Panc1 (cell line): Measurements from ENCODE around the gene GLI3. TPM values are rescaled to one million over a fixed set of nuclear protein-coding genes. Genes with fewer than 3 reads are reported as not detected.

Experiments
- ATAC-seq: fragments of 200-7000 bp; cut with Tn5 transposase; 2 replicates; pipeline ENCODE4 v1.9.1; 2020; ENCODE audit warnings: mild to moderate bottlenecking, moderate library complexity
- BruUV-seq: library from RNA; stranded (reverse); fragments of 400-500 nt; replicated peaks from 2 replicates; lab custom pipeline; 2021; lab: Mats Ljungman, UMichigan
- CTCF ChIA-PET: fragments of 300-600 bp; sonication (Branson Sonifier 250); formaldehyde crosslinking; loops from one replicate; lab custom pipeline; 2022; ENCODE audit warnings: antibody characterized with exemption; lab: Charles Lee
- POLR2A ChIA-PET: fragments of 300-600 bp; sonication (Branson Sonifier 250); formaldehyde crosslinking; loops from one replicate; lab custom pipeline; 2022; ENCODE audit warnings: antibody characterized with exemption; lab: Charles Lee
- DNase-seq: peaks from one replicate; pipeline ENCODE4 v3.0.0-alpha.2; 2010; ENCODE audit warnings: low read depth, low spot score
- H3K27ac ChIP-seq: 2 replicates; pipeline ENCODE4 v1.5.1; 2011; ENCODE audit warnings: mild to moderate bottlenecking, low read length, inconsistent platforms
- H3K27me3 ChIP-seq: fragments of 200-500 bp; sonication (Bioruptor generic); 2 replicates; pipeline ENCODE4 v1.6.0; 2014; ENCODE audit warnings: low read length, inconsistent platforms; ENCODE audit not compliant: control insufficient read depth, insufficient read depth
- H3K36me3 ChIP-seq: fragments of 200-500 bp; sonication (Bioruptor generic); 2 replicates; pipeline ENCODE4 v1.5.1; 2014; ENCODE audit warnings: inconsistent platforms, mild to moderate bottlenecking, low read length, moderate library complexity; ENCODE audit not compliant: control insufficient read depth, insufficient read depth
- H3K4me1 ChIP-seq: 2 replicates; pipeline ENCODE4 v1.5.1; 2011; ENCODE audit warnings: inconsistent platforms, mild to moderate bottlenecking, low read length, moderate library complexity; ENCODE audit not compliant: control insufficient read depth, insufficient read depth
- H3K4me3 ChIP-seq, 2 experiments: 2 replicates each; pipeline ENCODE4 v1.5.1; 2011 to 2012; ENCODE audit warnings: low read depth in 2 of 2, low read length in 2 of 2, mild to moderate bottlenecking in 2 of 2, inconsistent platforms in 1 of 2, moderate library complexity in 1 of 2
- H3K9me3 ChIP-seq: fragments of 200-500 bp; sonication (Bioruptor generic); 2 replicates; pipeline ENCODE4 v1.5.1; 2014; ENCODE audit warnings: low read depth, mild to moderate bottlenecking, inconsistent platforms, low read length, moderate library complexity; ENCODE audit not compliant: control insufficient read depth, insufficient read depth
- CTCF ChIP-seq: fragments of 450-650 bp; IDR thresholded peaks from 2 replicates; pipeline ENCODE4 v1.5.1; 2017; ENCODE audit warnings: mild to moderate bottlenecking
- POLR2AphosphoS5 ChIP-seq: IDR thresholded peaks from 2 replicates; pipeline ENCODE4 v1.6.1; 2012; ENCODE audit warnings: mild to moderate bottlenecking, low read depth, low read length, moderate library complexity
- REST ChIP-seq, 2 experiments: IDR thresholded peaks; 2 replicates each; pipeline ENCODE4 v1.6.1; 2011 to 2012; ENCODE audit warnings: low read depth in 2 of 2, control low read depth in 1 of 2, low read length in 1 of 2, mild to moderate bottlenecking in 1 of 2, moderate library complexity in 1 of 2; ENCODE audit not compliant: insufficient read depth in 1 of 2
- SIN3A ChIP-seq: IDR thresholded peaks from 2 replicates; pipeline ENCODE4 v1.6.1; 2012; ENCODE audit warnings: low read depth, mild to moderate bottlenecking, low read length, moderate library complexity, borderline replicate concordance; ENCODE audit not compliant: insufficient read depth
- TCF7L2 ChIP-seq: IDR thresholded peaks from 2 replicates; pipeline ENCODE4 v1.6.1; 2011; ENCODE audit warnings: mild to moderate bottlenecking, low read depth, low read length, inconsistent platforms
- in situ Hi-C: cut with HindIII; loops from 2 replicates; pipeline ENCODE4 v1.10.0; 2016; ENCODE audit warnings: low sequenced_read_pairs, low pct_unique_long_range_greater_than_20kb
- intact Hi-C: fragments of 100-400 bp; cut with micrococcal nuclease; formaldehyde crosslinking; loops from one replicate; pipeline ENCODE4 v1.10.0; 2022; ENCODE audit not compliant: unreplicated experiment
- total RNA-seq: library from RNA; stranded (reverse); gene quantifications from one replicate; pipeline ENCODE4 v1.2.1, GENCODE V29; 2021; ENCODE audit not compliant: unreplicated experiment

The GLI3 gene
- total RNA-seq, 1 experiment from 2014 or later, result 3.7 TPM

GRCh38 chr7:42194238-42194637 is 42.8 kb downstream of the GLI3 start:
- POLR2A ChIA-PET, result no interaction called here
- CTCF ChIA-PET, result no interaction called here
- Histone ChIP-seq H3K9me3 (no peaks in the 10 kb centered on the region), H3K36me3 (no peaks in the 10 kb centered on the region), H3K27me3 (no peaks in the 10 kb centered on the region), H3K4me1 (no peaks in the 10 kb centered on the region), H3K27ac (no peak overlapping the region), H3K4me3 (no peak overlapping the region)
- no TSS peak for BruUV-seq
- no peak for TF ChIP-seq CTCF
- no peak for TF ChIP-seq REST (IDR thresholded peaks at IDR 0.05; ENCODE audit: insufficient read depth in 1 of 2, low read depth in 2 of 2, low read length in 1 of 2)
- TF ChIP-seq SIN3A, result no peak
- no peak for TF ChIP-seq POLR2AphosphoS5
- no peak for TF ChIP-seq TCF7L2
- intact Hi-C loops (no loop called here), in situ Hi-C loops (no loop called here)
- DNase-seq (no peak), ATAC-seq (no peak)

GRCh38 chr7:42193471-42194129 is 43.4 kb downstream of the GLI3 start:
- CTCF ChIA-PET, result no interaction called here
- H3K9me3 ChIP-seq, result no peaks in the 10 kb centered on the region
- DNase-seq (no peak), ATAC-seq (no peak)
- TF ChIP-seq TCF7L2, result no peak
- TF ChIP-seq CTCF, result no peak
- TF ChIP-seq REST (IDR thresholded peaks at IDR 0.05; ENCODE audit: insufficient read depth in 1 of 2, low read depth in 2 of 2, low read length in 1 of 2), result no peak
- no peak for TF ChIP-seq SIN3A
- TF ChIP-seq POLR2AphosphoS5, result no peak
- intact Hi-C loops (no loop called here), in situ Hi-C loops (no loop called here)
- POLR2A ChIA-PET, result no interaction called here
- BruUV-seq, result no TSS peak
- no peaks in the 10 kb centered on the region for H3K27me3 ChIP-seq
- no peaks in the 10 kb centered on the region for H3K36me3 ChIP-seq
- no peak overlapping the region for H3K4me3 ChIP-seq
- H3K27ac ChIP-seq, result no peak overlapping the region
- H3K4me1 ChIP-seq, result no peaks in the 10 kb centered on the region
